WTC11 (cell line): ENCODE measurements around the gene DOK7. TPM values are rescaled to one million over a fixed set of nuclear protein-coding genes. Genes with fewer than 3 reads are reported as not detected.

Source experiments
- ATAC-seq: fragments of 200-7000 bp; cut with Tn5 transposase; 2 replicates; pipeline ENCODE4 v1.10.0; 2021; ENCODE audit warnings: mild to moderate bottlenecking, moderate library complexity
- CTCF ChIA-PET: fragments of 300-600 bp; sonication (Branson Sonifier 250); formaldehyde crosslinking; loops from one replicate; lab custom pipeline; 2021; ENCODE audit warnings: antibody characterized with exemption; lab: Charles Lee
- POLR2A ChIA-PET: fragments of 350-600 bp; sonication (Branson Sonifier 250); formaldehyde crosslinking; loops from one replicate; lab custom pipeline; 2021; ENCODE audit warnings: antibody characterized with exemption; lab: Charles Lee
- DNase-seq: peaks from one replicate; pipeline ENCODE4 v3.0.0; 2021; ENCODE audit warnings: low spot score
- H3K27ac Mint-ChIP-seq: 2 replicates; pipeline ENCODE4 v1.8.0; 2021; ENCODE audit warnings: mixed read lengths
- H3K27me3 Mint-ChIP-seq: 2 replicates; pipeline ENCODE4 v1.8.0; 2021; ENCODE audit warnings: low read depth, mild to moderate bottlenecking, moderate library complexity, mixed read lengths
- H3K36me3 Mint-ChIP-seq: 2 replicates; pipeline ENCODE4 v1.8.0; 2021; ENCODE audit warnings: mixed read lengths
- H3K4me1 Mint-ChIP-seq: 2 replicates; pipeline ENCODE4 v1.8.0; 2022; ENCODE audit warnings: mixed read lengths
- H3K4me3 Mint-ChIP-seq: 2 replicates; pipeline ENCODE4 v1.8.0; 2021; ENCODE audit warnings: mild to moderate bottlenecking, moderate library complexity, mixed read lengths
- H3K9me3 Mint-ChIP-seq: 2 replicates; pipeline ENCODE4 v1.8.0; 2021; ENCODE audit warnings: mixed read lengths
- ATF1 ChIP-seq: sonication (generic); formaldehyde crosslinking; IDR thresholded peaks from 2 replicates; pipeline ENCODE4 v1.8.1; 2023; ENCODE audit warnings: mild to moderate bottlenecking, moderate library complexity, missing genetic modification reagents
- CREB1 ChIP-seq: sonication (generic); formaldehyde crosslinking; IDR thresholded peaks from 2 replicates; pipeline ENCODE4 v1.8.0; 2023; ENCODE audit warnings: mild to moderate bottlenecking, missing genetic modification reagents
- EMX1 ChIP-seq: fragments of 250-450 bp; sonication (Bioruptor Pico); IDR thresholded peaks from 2 replicates; pipeline ENCODE4 v1.8.0; 2021; ENCODE audit warnings: mild to moderate bottlenecking
- GTF2I ChIP-seq: fragments of 250-450 bp; sonication (Bioruptor Pico); conservative IDR thresholded peaks from 2 replicates; pipeline ENCODE4 v1.4.0; 2021; ENCODE audit warnings: mild to moderate bottlenecking
- HMGA2 ChIP-seq: fragments of 250-450 bp; sonication (Bioruptor Pico); IDR thresholded peaks from 2 replicates; pipeline ENCODE4 v1.4.0; 2021; ENCODE audit warnings: mild to moderate bottlenecking, moderate library complexity
- IRF2 ChIP-seq: sonication (generic); formaldehyde crosslinking; IDR thresholded peaks from 2 replicates; pipeline ENCODE4 v1.8.0; 2022; ENCODE audit warnings: low read depth, missing genetic modification reagents, borderline replicate concordance
- KAT7 ChIP-seq: sonication (generic); formaldehyde crosslinking; IDR thresholded peaks from 2 replicates; pipeline ENCODE4 v1.8.1; 2023; ENCODE audit warnings: missing genetic modification reagents, mild to moderate bottlenecking, borderline replicate concordance
- MXD4 ChIP-seq: fragments of 250-450 bp; sonication (Bioruptor Pico); IDR thresholded peaks from 2 replicates; pipeline ENCODE4 v1.8.0; 2021; ENCODE audit warnings: mild to moderate bottlenecking, moderate library complexity, borderline replicate concordance
- NFE2L1 ChIP-seq: sonication (generic); formaldehyde crosslinking; IDR thresholded peaks from 2 replicates; pipeline ENCODE4 v1.8.1; 2023; ENCODE audit warnings: missing genetic modification reagents
- NR2C2 ChIP-seq: sonication (generic); formaldehyde crosslinking; IDR thresholded peaks from 2 replicates; pipeline ENCODE4 v1.8.0; 2022; ENCODE audit warnings: mild to moderate bottlenecking, missing genetic modification reagents
- OVOL2 ChIP-seq: fragments of 250-450 bp; sonication (Bioruptor Pico); IDR thresholded peaks from 2 replicates; pipeline ENCODE4 v1.9.0; 2021; ENCODE audit warnings: mild to moderate bottlenecking, borderline replicate concordance
- SOX15 ChIP-seq: fragments of 250-450 bp; sonication (Bioruptor Pico); IDR thresholded peaks from 2 replicates; pipeline ENCODE4 v1.9.0; 2021; ENCODE audit warnings: mild to moderate bottlenecking
- TCF7 ChIP-seq: sonication (generic); formaldehyde crosslinking; IDR thresholded peaks from 2 replicates; pipeline ENCODE4 v1.8.0; 2022; ENCODE audit warnings: mild to moderate bottlenecking, low read depth, missing genetic modification reagents, moderate library complexity
- TEAD4 ChIP-seq: sonication (generic); formaldehyde crosslinking; IDR thresholded peaks from 2 replicates; pipeline ENCODE4 v1.8.0; 2022; ENCODE audit warnings: mild to moderate bottlenecking, missing genetic modification reagents
- USF2 ChIP-seq: sonication (generic); formaldehyde crosslinking; IDR thresholded peaks from 2 replicates; pipeline ENCODE4 v1.8.1; 2023; ENCODE audit warnings: mild to moderate bottlenecking, missing genetic modification reagents, moderate library complexity
- ZNF232 ChIP-seq: sonication (generic); formaldehyde crosslinking; IDR thresholded peaks from 2 replicates; pipeline ENCODE4 v1.8.0; 2022; ENCODE audit warnings: mild to moderate bottlenecking, missing genetic modification reagents
- total RNA-seq: library from RNA; stranded (reverse); gene quantifications from 3 replicates; pipeline ENCODE4 v1.2.3, GENCODE V29; 2021
- TF ChIP-seq, protein P1 (sequence below): fragments of 250-450 bp; sonication (Bioruptor Pico); IDR thresholded peaks from 2 replicates; pipeline ENCODE4 v1.9.0; 2021; ENCODE audit warnings: mild to moderate bottlenecking
- TF ChIP-seq, protein P2 (sequence below): sonication (generic); formaldehyde crosslinking; IDR thresholded peaks from 2 replicates; pipeline ENCODE4 v1.8.0; 2022; ENCODE audit warnings: mild to moderate bottlenecking, missing genetic modification reagents
- TF ChIP-seq, protein P3 (sequence below): sonication (generic); formaldehyde crosslinking; IDR thresholded peaks from 2 replicates; pipeline ENCODE4 v1.8.1; 2022; ENCODE audit warnings: low read depth, missing genetic modification reagents, borderline replicate concordance
- TF ChIP-seq, protein P4 (sequence below): sonication (generic); formaldehyde crosslinking; IDR thresholded peaks from 2 replicates; pipeline ENCODE4 v1.8.0; 2022; ENCODE audit warnings: mild to moderate bottlenecking, missing genetic modification reagents
- TF ChIP-seq, protein P5 (sequence below): fragments of 250-450 bp; sonication (Bioruptor Pico); IDR thresholded peaks from 2 replicates; pipeline ENCODE4 v1.8.0; 2021; ENCODE audit warnings: mild to moderate bottlenecking
- TF ChIP-seq, protein P6 (sequence below): fragments of 250-450 bp; sonication (Bioruptor Pico); IDR thresholded peaks from 2 replicates; pipeline ENCODE4 v1.9.0; 2021; ENCODE audit warnings: moderate library complexity, mild to moderate bottlenecking, inconsistent platforms, borderline replicate concordance
- TF ChIP-seq, protein P7 (sequence below): sonication (generic); formaldehyde crosslinking; IDR thresholded peaks from 2 replicates; pipeline ENCODE4 v1.8.1; 2023; ENCODE audit warnings: mild to moderate bottlenecking, missing genetic modification reagents, moderate library complexity
- TF ChIP-seq, protein P8 (sequence below): sonication (generic); formaldehyde crosslinking; IDR thresholded peaks from 2 replicates; pipeline ENCODE4 v1.8.0; 2023; ENCODE audit warnings: missing genetic modification reagents

Gene DOK7
- total RNA-seq, 1 experiment from 2014 or later: 0.22 TPM

DNA sequence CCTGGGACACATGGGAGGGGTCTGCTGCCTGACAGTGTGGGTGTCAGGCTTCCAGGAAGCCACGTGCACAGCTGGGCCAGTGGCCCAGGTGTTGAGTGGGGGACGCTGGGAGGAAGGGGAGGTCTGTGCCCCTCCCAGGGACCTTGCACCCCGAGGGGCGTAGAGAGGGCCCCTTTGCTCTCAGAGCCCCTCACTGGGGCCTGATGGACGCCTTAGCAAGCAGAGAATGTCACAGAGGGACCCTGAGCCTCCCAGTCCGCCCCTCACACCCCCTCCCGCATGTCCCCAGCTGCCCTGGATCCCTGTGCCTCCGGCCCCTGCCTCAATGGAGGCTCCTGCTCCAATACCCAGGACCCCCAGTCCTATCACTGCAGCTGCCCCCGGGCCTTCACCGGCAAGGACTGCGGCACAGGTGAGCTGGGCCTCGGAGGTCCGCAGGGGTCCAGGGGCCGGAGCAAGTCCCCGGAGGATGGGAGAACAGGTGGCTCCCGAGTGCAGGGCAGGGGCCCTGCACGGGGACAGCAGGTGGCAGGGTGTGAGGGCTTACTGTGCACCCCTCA lies 19.3 kb upstream of the DOK7 start (continued):
- TF ChIP-seq, protein P1, sequence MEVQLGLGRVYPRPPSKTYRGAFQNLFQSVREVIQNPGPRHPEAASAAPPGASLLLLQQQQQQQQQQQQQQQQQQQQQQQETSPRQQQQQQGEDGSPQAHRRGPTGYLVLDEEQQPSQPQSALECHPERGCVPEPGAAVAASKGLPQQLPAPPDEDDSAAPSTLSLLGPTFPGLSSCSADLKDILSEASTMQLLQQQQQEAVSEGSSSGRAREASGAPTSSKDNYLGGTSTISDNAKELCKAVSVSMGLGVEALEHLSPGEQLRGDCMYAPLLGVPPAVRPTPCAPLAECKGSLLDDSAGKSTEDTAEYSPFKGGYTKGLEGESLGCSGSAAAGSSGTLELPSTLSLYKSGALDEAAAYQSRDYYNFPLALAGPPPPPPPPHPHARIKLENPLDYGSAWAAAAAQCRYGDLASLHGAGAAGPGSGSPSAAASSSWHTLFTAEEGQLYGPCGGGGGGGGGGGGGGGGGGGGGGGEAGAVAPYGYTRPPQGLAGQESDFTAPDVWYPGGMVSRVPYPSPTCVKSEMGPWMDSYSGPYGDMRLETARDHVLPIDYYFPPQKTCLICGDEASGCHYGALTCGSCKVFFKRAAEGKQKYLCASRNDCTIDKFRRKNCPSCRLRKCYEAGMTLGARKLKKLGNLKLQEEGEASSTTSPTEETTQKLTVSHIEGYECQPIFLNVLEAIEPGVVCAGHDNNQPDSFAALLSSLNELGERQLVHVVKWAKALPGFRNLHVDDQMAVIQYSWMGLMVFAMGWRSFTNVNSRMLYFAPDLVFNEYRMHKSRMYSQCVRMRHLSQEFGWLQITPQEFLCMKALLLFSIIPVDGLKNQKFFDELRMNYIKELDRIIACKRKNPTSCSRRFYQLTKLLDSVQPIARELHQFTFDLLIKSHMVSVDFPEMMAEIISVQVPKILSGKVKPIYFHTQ (CRISPR knock-in tag): no peak
- TF ChIP-seq MXD4 (CRISPR knock-in tag): no peak
- no peak for TF ChIP-seq TEAD4 (CRISPR knock-in tag)
- no peak for TF ChIP-seq ZNF232 (CRISPR knock-in tag)
- TF ChIP-seq, protein P2, sequence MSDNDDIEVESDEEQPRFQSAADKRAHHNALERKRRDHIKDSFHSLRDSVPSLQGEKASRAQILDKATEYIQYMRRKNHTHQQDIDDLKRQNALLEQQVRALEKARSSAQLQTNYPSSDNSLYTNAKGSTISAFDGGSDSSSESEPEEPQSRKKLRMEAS: no peak
- TF ChIP-seq, protein P3, sequence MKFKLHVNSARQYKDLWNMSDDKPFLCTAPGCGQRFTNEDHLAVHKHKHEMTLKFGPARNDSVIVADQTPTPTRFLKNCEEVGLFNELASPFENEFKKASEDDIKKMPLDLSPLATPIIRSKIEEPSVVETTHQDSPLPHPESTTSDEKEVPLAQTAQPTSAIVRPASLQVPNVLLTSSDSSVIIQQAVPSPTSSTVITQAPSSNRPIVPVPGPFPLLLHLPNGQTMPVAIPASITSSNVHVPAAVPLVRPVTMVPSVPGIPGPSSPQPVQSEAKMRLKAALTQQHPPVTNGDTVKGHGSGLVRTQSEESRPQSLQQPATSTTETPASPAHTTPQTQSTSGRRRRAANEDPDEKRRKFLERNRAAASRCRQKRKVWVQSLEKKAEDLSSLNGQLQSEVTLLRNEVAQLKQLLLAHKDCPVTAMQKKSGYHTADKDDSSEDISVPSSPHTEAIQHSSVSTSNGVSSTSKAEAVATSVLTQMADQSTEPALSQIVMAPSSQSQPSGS: no peak
- TF ChIP-seq EMX1: no peak
- TF ChIP-seq, protein P4, sequence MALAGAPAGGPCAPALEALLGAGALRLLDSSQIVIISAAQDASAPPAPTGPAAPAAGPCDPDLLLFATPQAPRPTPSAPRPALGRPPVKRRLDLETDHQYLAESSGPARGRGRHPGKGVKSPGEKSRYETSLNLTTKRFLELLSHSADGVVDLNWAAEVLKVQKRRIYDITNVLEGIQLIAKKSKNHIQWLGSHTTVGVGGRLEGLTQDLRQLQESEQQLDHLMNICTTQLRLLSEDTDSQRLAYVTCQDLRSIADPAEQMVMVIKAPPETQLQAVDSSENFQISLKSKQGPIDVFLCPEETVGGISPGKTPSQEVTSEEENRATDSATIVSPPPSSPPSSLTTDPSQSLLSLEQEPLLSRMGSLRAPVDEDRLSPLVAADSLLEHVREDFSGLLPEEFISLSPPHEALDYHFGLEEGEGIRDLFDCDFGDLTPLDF (CRISPR knock-in tag): no peak
- TF ChIP-seq CREB1 (CRISPR knock-in tag): no peak
- no peak for TF ChIP-seq NFE2L1
- no peak for TF ChIP-seq TCF7 (CRISPR knock-in tag)
- TF ChIP-seq, protein P5, sequence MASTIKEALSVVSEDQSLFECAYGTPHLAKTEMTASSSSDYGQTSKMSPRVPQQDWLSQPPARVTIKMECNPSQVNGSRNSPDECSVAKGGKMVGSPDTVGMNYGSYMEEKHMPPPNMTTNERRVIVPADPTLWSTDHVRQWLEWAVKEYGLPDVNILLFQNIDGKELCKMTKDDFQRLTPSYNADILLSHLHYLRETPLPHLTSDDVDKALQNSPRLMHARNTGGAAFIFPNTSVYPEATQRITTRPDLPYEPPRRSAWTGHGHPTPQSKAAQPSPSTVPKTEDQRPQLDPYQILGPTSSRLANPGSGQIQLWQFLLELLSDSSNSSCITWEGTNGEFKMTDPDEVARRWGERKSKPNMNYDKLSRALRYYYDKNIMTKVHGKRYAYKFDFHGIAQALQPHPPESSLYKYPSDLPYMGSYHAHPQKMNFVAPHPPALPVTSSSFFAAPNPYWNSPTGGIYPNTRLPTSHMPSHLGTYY (CRISPR knock-in tag): no peak
- TF ChIP-seq KAT7 (CRISPR knock-in tag): no peak
- TF ChIP-seq, all 79 proteins: peak for 0

DNA sequence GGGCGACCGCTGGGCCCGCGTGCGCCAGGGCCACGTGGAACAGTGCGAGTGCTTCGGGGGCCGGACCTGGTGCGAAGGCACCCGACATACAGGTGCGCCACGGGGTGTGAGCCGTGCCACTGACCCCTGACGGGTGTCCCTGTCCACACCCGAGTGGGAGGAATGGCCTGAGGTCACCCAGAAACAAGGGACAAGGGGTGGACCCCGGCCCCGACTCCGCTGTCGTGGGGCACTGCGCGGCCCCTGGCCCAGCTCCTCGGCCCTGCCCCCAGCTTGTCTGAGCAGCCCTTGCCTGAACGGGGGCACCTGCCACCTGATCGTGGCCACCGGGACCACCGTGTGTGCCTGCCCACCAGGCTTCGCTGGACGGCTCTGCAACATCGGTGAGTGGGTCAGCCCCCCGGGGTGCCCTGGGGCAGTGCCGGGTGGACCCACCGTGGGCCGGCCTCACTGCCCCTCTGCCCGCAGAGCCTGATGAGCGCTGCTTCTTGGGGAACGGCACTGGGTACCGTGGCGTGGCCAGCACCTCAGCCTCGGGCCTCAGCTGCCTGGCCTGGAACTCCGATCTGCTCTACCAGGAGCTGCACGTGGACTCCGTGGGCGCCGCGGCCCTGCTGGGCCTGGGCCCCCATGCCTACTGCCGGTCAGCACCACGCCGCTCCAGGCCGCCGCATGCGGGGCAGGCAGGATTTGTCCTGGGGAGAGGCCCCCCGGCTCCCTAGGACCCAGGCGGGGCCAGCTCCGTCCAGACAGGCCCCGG lies 18.6 kb upstream of the DOK7 start:
- no peak overlapping the region for H3K4me3 Mint-ChIP-seq
- ChIA-PET CTCF (interaction anchor here (0.6 to 5.0 kb wide), 10 partner anchors 10 to 126 kb away, joined by 3 to 42 read pairs (median 4); no protein-coding TSS in a partner anchor), POLR2A (no interaction called here)
- ATAC-seq: no peak
- H3K9me3 Mint-ChIP-seq: no peaks in the 10 kb centered on the region
- no peaks in the 10 kb centered on the region for H3K4me1 Mint-ChIP-seq
- H3K27ac Mint-ChIP-seq: no peak overlapping the region
- no peak for DNase-seq
- TF ChIP-seq OVOL2 (CRISPR knock-in tag) (no peak), IRF2 (CRISPR knock-in tag) (no peak), HMGA2 (CRISPR knock-in tag) (no peak), NR2C2 (no peak), USF2 (CRISPR knock-in tag) (no peak), ATF1 (CRISPR knock-in tag) (no peak), GTF2I (CRISPR knock-in tag) (no peak), SOX15 (no peak)
- TF ChIP-seq, protein P6, sequence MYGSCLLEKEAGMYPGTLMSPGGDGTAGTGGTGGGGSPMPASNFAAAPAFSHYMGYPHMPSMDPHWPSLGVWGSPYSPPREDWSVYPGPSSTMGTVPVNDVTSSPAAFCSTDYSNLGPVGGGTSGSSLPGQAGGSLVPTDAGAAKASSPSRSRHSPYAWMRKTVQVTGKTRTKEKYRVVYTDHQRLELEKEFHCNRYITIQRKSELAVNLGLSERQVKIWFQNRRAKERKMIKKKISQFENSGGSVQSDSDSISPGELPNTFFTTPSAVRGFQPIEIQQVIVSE (CRISPR knock-in tag): no peak
- TF ChIP-seq, protein P7, sequence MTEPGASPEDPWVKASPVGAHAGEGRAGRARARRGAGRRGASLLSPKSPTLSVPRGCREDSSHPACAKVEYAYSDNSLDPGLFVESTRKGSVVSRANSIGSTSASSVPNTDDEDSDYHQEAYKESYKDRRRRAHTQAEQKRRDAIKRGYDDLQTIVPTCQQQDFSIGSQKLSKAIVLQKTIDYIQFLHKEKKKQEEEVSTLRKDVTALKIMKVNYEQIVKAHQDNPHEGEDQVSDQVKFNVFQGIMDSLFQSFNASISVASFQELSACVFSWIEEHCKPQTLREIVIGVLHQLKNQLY (CRISPR knock-in tag): no peak
- TF ChIP-seq, protein P8, sequence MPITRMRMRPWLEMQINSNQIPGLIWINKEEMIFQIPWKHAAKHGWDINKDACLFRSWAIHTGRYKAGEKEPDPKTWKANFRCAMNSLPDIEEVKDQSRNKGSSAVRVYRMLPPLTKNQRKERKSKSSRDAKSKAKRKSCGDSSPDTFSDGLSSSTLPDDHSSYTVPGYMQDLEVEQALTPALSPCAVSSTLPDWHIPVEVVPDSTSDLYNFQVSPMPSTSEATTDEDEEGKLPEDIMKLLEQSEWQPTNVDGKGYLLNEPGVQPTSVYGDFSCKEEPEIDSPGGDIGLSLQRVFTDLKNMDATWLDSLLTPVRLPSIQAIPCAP (CRISPR knock-in tag): no peak
- 0 out of 2 replicates have a peak, but pooled peaks cover 3% of the 10 kb centered on the region for H3K27me3 Mint-ChIP-seq
- no peaks in the 10 kb centered on the region for H3K36me3 Mint-ChIP-seq
